Osteoblast (primary cell): ENCODE data around the gene MED26. TPM values are rescaled to one million over a fixed set of nuclear protein-coding genes. Genes with fewer than 3 reads are reported as not detected.
A peak's percentile ranks its signal among the peaks of the same experiment; 100 is the strongest.

ENCODE experiments used
- DNase-seq: peaks from one replicate; pipeline ENCODE4 v3.0.0; 2011; ENCODE audit warnings: low spot score, mixed read lengths; ENCODE audit not compliant: insufficient read length; ENCODE audit errors: missing footprints
- H2AFZ ChIP-seq: 2 replicates; pipeline ENCODE4 v1.6.0; 2011; ENCODE audit warnings: mild to moderate bottlenecking, low read length
- H3K27ac ChIP-seq: 2 replicates; pipeline ENCODE4 v1.5.1; 2011; ENCODE audit warnings: mild to moderate bottlenecking, low read depth, low read length, moderate library complexity
- H3K27me3 ChIP-seq: 2 replicates; pipeline ENCODE4 v1.6.0; 2012; ENCODE audit warnings: mild to moderate bottlenecking, control low read depth, inconsistent platforms, low read length, moderate library complexity; ENCODE audit not compliant: insufficient read depth
- H3K36me3 ChIP-seq: 2 replicates; pipeline ENCODE4 v1.5.1; 2011; ENCODE audit warnings: mild to moderate bottlenecking, low read length, control low read depth, moderate library complexity; ENCODE audit not compliant: insufficient read depth
- H3K4me1 ChIP-seq: 2 replicates; pipeline ENCODE4 v1.5.1; 2011; ENCODE audit warnings: mild to moderate bottlenecking, low read length, control low read depth, moderate library complexity; ENCODE audit not compliant: insufficient read depth
- H3K4me2 ChIP-seq: 2 replicates; pipeline ENCODE4 v1.6.0; 2011; ENCODE audit warnings: mild to moderate bottlenecking, low read length; ENCODE audit not compliant: insufficient read depth
- H3K4me3 ChIP-seq: fragments of 200-600 bp; sonication (generic); 3 replicates; pipeline ENCODE4 v1.5.1; 2012; ENCODE audit warnings: mild to moderate bottlenecking, low read length, inconsistent platforms; ENCODE audit not compliant: insufficient read depth
- H3K79me2 ChIP-seq: 2 replicates; pipeline ENCODE4 v1.6.0; 2012; ENCODE audit warnings: mild to moderate bottlenecking, low read length, control low read depth, inconsistent platforms; ENCODE audit not compliant: insufficient read depth
- H3K9me3 ChIP-seq: 2 replicates; pipeline ENCODE4 v1.5.1; 2011; ENCODE audit warnings: low read depth, low read length, control low read depth
- H4K20me1 ChIP-seq: 2 replicates; pipeline ENCODE4 v1.6.0; 2012; ENCODE audit warnings: mild to moderate bottlenecking, low read length, control low read depth; ENCODE audit not compliant: insufficient read depth
- CTCF ChIP-seq: IDR thresholded peaks from 2 replicates; pipeline ENCODE4 v1.5.1; 2011; ENCODE audit warnings: mild to moderate bottlenecking, low read depth, low read length, moderate library complexity; ENCODE audit errors: extremely low read depth
- small RNA-seq: library from RNA; depleted of rRNA; stranded (forward); fragments of <200 nt; gene quantifications from one replicate; pipeline ENCODE3, GENCODE V24; 2012
- total RNA-seq: library from RNA; depleted of rRNA; stranded (reverse); fragments of >200 nt; gene quantifications from 2 replicates; pipeline ENCODE4 v1.2.3, GENCODE V29; 2012

MED26 gene
- total RNA-seq, 1 donor = 5.8 TPM

GRCh38 chr19:16525751-16526481 is 102.1 kb downstream of the MED26 start:
- Histone ChIP-seq H3K4me2 (no peak overlapping the region), H3K4me3 (no peak overlapping the region), H3K36me3 (peaks cover 73% of the 10 kb centered on the region), H3K27me3 (no peaks in the 10 kb centered on the region), H3K27ac (no peak overlapping the region), H3K4me1 (no peaks in the 10 kb centered on the region), H3K79me2 (peaks cover 2% of the 10 kb centered on the region), H4K20me1 (peaks cover 11% of the 10 kb centered on the region), H3K9me3 (no peaks in the 10 kb centered on the region), H2AFZ (no peak overlapping the region)
- peak; percentile 75 for DNase-seq
- no peak for TF ChIP-seq CTCF

GRCh38 chr19:16524991-16525734 is 102.8 kb downstream of the MED26 start:
- no peak for TF ChIP-seq CTCF
- Histone ChIP-seq H3K27me3 (no peaks in the 10 kb centered on the region), H3K4me2 (no peak overlapping the region), H3K4me1 (no peaks in the 10 kb centered on the region), H3K36me3 (peaks cover 75% of the 10 kb centered on the region), H2AFZ (no peak overlapping the region), H3K27ac (no peak overlapping the region), H4K20me1 (peaks cover 11% of the 10 kb centered on the region), H3K4me3 (no peak overlapping the region), H3K9me3 (no peaks in the 10 kb centered on the region), H3K79me2 (peaks cover 2% of the 10 kb centered on the region)
- DNase-seq = peak; percentile 76

Small RNA genes within 50 kb of the gene (small RNA-seq; reads per million reads assigned to genes)
- not detected for gene RN7SL146P

Other genes starting within 250 kb of the MED26 start
- 13.8 and 15.2 TPM in 2 replicates for gene EPS15L1, start 156.2 kb downstream of the MED26 start, total RNA-seq
- not detected in 2 replicates for gene CALR3, start 132.0 kb downstream of the MED26 start, total RNA-seq
- gene C19orf44, start 131.8 kb downstream of the MED26 start, total RNA-seq = 7.2 and 7.7 TPM in 2 replicates
- 5.8 and 6.5 TPM in 2 replicates for gene CHERP, start 85.8 kb downstream of the MED26 start, total RNA-seq
- 38.0 and 41.5 TPM in 2 replicates for gene SLC35E1, start 55.8 kb downstream of the MED26 start, total RNA-seq
- gene SMIM7, start 31.9 kb upstream of the MED26 start, total RNA-seq = 57.8 and 60.1 TPM in 2 replicates
- 2.4 and 2.5 TPM in 2 replicates for gene TMEM38A, start 32.9 kb upstream of the MED26 start, total RNA-seq
- not detected in 2 replicates for gene NWD1, start 91.6 kb upstream of the MED26 start, total RNA-seq
- 24.2 and 29.8 TPM in 2 replicates for gene SIN3B, start 201.2 kb upstream of the MED26 start, total RNA-seq